A673 (cell line): ENCODE data around the gene NLRC5.

Experiments used
- CTCF ChIP-seq: fragments of 300-800, 200-600 bp; sonication (generic); conservative IDR thresholded peaks from 2 replicates; pipeline ENCODE4 v1.5.1; 2017; ENCODE audit warnings: low read depth, mild to moderate bottlenecking, antibody characterized with exemption, low read length, moderate library complexity, mixed read lengths
- EZH2 ChIP-seq: fragments of 200-600 bp; sonication (generic); IDR thresholded peaks from 2 replicates; pipeline ENCODE4 v1.6.1; 2017; ENCODE audit warnings: borderline replicate concordance, low read depth, mild to moderate bottlenecking, mixed read lengths, antibody characterized with exemption, low read length; ENCODE audit not compliant: poor library complexity, severe bottlenecking

- no peak for TF ChIP-seq EZH2
- TF ChIP-seq CTCF: no peak
These were observed 41.1 kb upstream of the NLRC5 start for GRCh38 chr16:56948234-56948633.
